Heart right ventricle (tissue), 16 donors: ENCODE data around the gene ENTPD6. TPM values are rescaled to one million over a fixed set of nuclear protein-coding genes. Genes with fewer than 3 reads are reported as not detected.

ENCODE experiments used
- ATAC-seq, 8 donors: fragments of 200-7000 bp; cut with Tn5 transposase; one replicate each; pipeline ENCODE4 v1.9.1; 2020; ENCODE audit warnings: mild to moderate bottlenecking in 8 of 8, moderate library complexity in 8 of 8, moderate number of reproducible peaks in 1 of 8
- DNase-seq, 2 donors: peaks; one replicate each; pipeline ENCODE4 v3.0.0-alpha.2; 2020
- H3K27ac ChIP-seq, 10 donors: fragments of 200-600 bp; sonication (generic) in 2 of 10; one replicate each; pipeline versions ENCODE4 v1.5.0 to v1.8.0; 2020 to 2022; ENCODE audit warnings: mild to moderate bottlenecking in 3 of 10
- H3K27me3 ChIP-seq, 7 donors: fragments of 200-600 bp; one replicate each; pipeline ENCODE4 v1.8.0; 2021 to 2022; ENCODE audit warnings: mild to moderate bottlenecking in 2 of 7
- H3K36me3 ChIP-seq, 9 donors: fragments of 200-600 bp; sonication (generic) in 1 of 9; one replicate each; pipeline versions ENCODE4 v1.5.0 to v1.8.0; 2020 to 2022; ENCODE audit warnings: mild to moderate bottlenecking in 2 of 9
- H3K4me1 ChIP-seq, 9 donors: fragments of 200-600 bp; sonication (generic) in 1 of 9; one replicate each; pipeline versions ENCODE4 v1.5.0 to v1.8.0; 2020 to 2022; ENCODE audit warnings: mild to moderate bottlenecking in 4 of 9
- H3K4me3 ChIP-seq, 10 donors: fragments of 200-600 bp; sonication (generic) in 2 of 10; one replicate each; pipeline versions ENCODE4 v1.5.0 to v1.8.0; 2020 to 2022; ENCODE audit warnings: mild to moderate bottlenecking in 7 of 10, moderate library complexity in 2 of 10
- H3K9me3 ChIP-seq, 11 donors: fragments of 200-600 bp in 10 of 11; sonication (generic) in 2 of 11; one replicate each; pipeline versions ENCODE4 v1.5.0 to v1.8.0; 2013 to 2022; ENCODE audit warnings: mild to moderate bottlenecking in 2 of 11, control low read depth in 1 of 11, moderate library complexity in 1 of 11
- CTCF ChIP-seq, 9 donors: fragments of 200-600 bp; sonication (generic) in 2 of 9; IDR thresholded peaks; one replicate each; pipeline versions ENCODE4 v1.5.0 to v1.8.0; 2021 to 2022; ENCODE audit warnings: antibody characterized with exemption in 9 of 9, mild to moderate bottlenecking in 5 of 9, moderate library complexity in 1 of 9
- WGBS, 2 donors: extraction: QIAGEN DNeasy Blood & Tissue Kit; methylation state at CpG; one replicate each; pipeline ENCODE4 v1.1.7; 2013; ENCODE audit warnings: inconsistent platforms in 1 of 2; 5-methylcytosine and 5-hydroxymethylcytosine counted together
- intact Hi-C, 10 donors: fragments of 100-400 bp; cut with DNase I; formaldehyde crosslinking; loops; one replicate each; pipeline versions ENCODE4 v1.11.1 to v1.14.2; 2022
- polyA plus RNA-seq, 2 donors: library from polyadenylated mRNA; stranded (reverse); fragments of 200-250 nt; gene quantifications; one replicate each; pipeline ENCODE4 v1.2.3, GENCODE V29; 2013
- total RNA-seq, 10 donors: library from RNA; stranded (reverse); fragmentation: NEBNext Ultra II Directional in 3 of 10; extraction: Animal tissue kit (Norgen Biotek cat#: 25700) in 3 of 10; gene quantifications; one replicate each; pipeline versions ENCODE4 v1.2.1 to v1.2.4, GENCODE V29; 2021 to 2023
- donor health status: Arrhythmogenic right ventricular cardiomyopathy.
- donor health status: ischemic (EF 13 %, LVEDD 7.1; RV severe dilation, severe dysfunction).
- donor health status: healthy with polysubstance abuse.
- donor health status: DM: no; HTN: yes; CAD: no.
- donor health status: DM: no; HTN: no; CAD: no.
- donor health status: ischemic (EF 25% LVEDD 6.9; RV normal size, moderate dysfunction).
- donor health status: ischemic (EF 25% LVEDD 5.7; RV mildly dilated, moderate dysfunction).
- donor health status: healthy.
- donor health status: DM: yes; HTN: yes; CAD: no.
- donor health status: Ischemic cardiomyopathy.
- donor health status: ischemic (EF 35%, LVEDD 5.7; RV mildly dilated, moderate dysfunction).
- donor health status: nonischemic (EF 11% LVEDD 7.7; RV severe dilation, severe dysfunction).
- donor health status: DM: yes; HTN: yes; CAD: no.
- donor health status: PGD.
- donor health status: ischemic (EF 29% LVEDD 5.4; RV normal size, mild dysfunction).
- donor health status: nonischemic (EF 23%, LVEDD 6.1; RV moderate dilation, normal function).

The ENTPD6 gene
- total and polyA plus RNA-seq, 12 donors: 54.6 to 167 (median 84.8) TPM

GRCh38 chr20:25212242-25212641, 16.7 kb downstream of the ENTPD6 start:
- intact Hi-C loops: no loop called here
- Histone ChIP-seq H3K4me1 (peaks cover 0 to 33% (median 14%) of the 10 kb centered on the region in 9 donors), H3K27ac (no peak overlapping the region), H3K4me3 (no peak overlapping the region), H3K9me3 (no peaks in the 10 kb centered on the region), H3K27me3 (no peaks in the 10 kb centered on the region), H3K36me3 (peaks cover 0 to 80% (median 51%) of the 10 kb centered on the region in 9 donors)
- TF ChIP-seq CTCF (IDR thresholded peaks at IDR 0.05): no peak
- DNase-seq: no peak
- no peak for ATAC-seq
- 84 to 92% methylated on average over 5 of the region's 5 CpGs for WGBS, 2 donors

- Histone ChIP-seq H3K27ac (no peak overlapping the region), H3K9me3 (no peaks in the 10 kb centered on the region), H3K4me1 (peaks cover 0 to 33% (median 16%) of the 10 kb centered on the region in 9 donors), H3K4me3 (no peak overlapping the region), H3K27me3 (no peaks in the 10 kb centered on the region), H3K36me3 (peaks cover 0 to 93% (median 64%) of the 10 kb centered on the region in 9 donors)
- no peak for TF ChIP-seq CTCF (IDR thresholded peaks at IDR 0.05)
- no peak for DNase-seq
- no peak for ATAC-seq
- 92 to 96% methylated on average over 21 of the region's 21 CpGs for whole genome bisulfite sequencing, 2 donors
- intact Hi-C loops: no loop called here
These were observed 18.3 kb downstream of the ENTPD6 start for GRCh38 chr20:25213566-25214425.

- H3K9me3 ChIP-seq: no peaks in the 10 kb centered on the region
- 80 to 94% methylated on average over 7 of the region's 7 CpGs for WGBS, 2 donors
- peaks cover 0 to 39% (median 17%) of the 10 kb centered on the region in 9 donors for H3K4me1 ChIP-seq
- H3K27ac ChIP-seq: no peak overlapping the region
- no peak overlapping the region for H3K4me3 ChIP-seq
- intact Hi-C loops: no loop called here
- no peak for DNase-seq
- H3K36me3 ChIP-seq: peaks cover 0 to 100% (median 70%) of the 10 kb centered on the region in 9 donors
- no peaks in the 10 kb centered on the region for H3K27me3 ChIP-seq
- no peak for TF ChIP-seq CTCF (IDR thresholded peaks at IDR 0.05)
- no peak for ATAC-seq
These were observed 18.9 kb downstream of the ENTPD6 start for GRCh38 chr20:25214426-25214790.

- Histone ChIP-seq H3K36me3 (peaks cover 0 to 100% (median 71%) of the 10 kb centered on the region in 9 donors), H3K4me3 (no peak overlapping the region), H3K27ac (no peak overlapping the region), H3K9me3 (no peaks in the 10 kb centered on the region), H3K27me3 (no peaks in the 10 kb centered on the region), H3K4me1 (peaks cover 0 to 43% (median 17%) of the 10 kb centered on the region in 9 donors)
- DNase-seq: no peak
- 92 to 93% methylated on average over 7 of the region's 7 CpGs for WGBS, 2 donors
- ATAC-seq: no peak
- intact Hi-C loops: no loop called here
- no peak for TF ChIP-seq CTCF (IDR thresholded peaks at IDR 0.05)
These were observed 19.3 kb downstream of the ENTPD6 start for GRCh38 chr20:25214819-25215218.
